OCI-M2 (cell line): Measurements from ENCODE around the gene OPN1MW3.
"Not testable (repeated sequence)": the region's sequence is repeated elsewhere in the genome, so short reads cannot be mapped to it uniquely, and the experiment has no call there.

Source experiments
- DNase-seq: peaks from one replicate; lab custom pipeline; 2025; ENCODE audit not compliant: unreplicated experiment; lab: John Stamatoyannopoulos, UW

The OPN1MW3 gene

GRCh38 chrX:154257282-154257681 lies at the start of gene OPN1MW3:
TSS of gene OPN1MW3 (plus strand) at chrX:154257582. CDS start at chrX:154257620, 38 bp downstream.
- not testable (repeated sequence) for DNase-seq

GRCh38 chrX:154209670-154210418 lies 47.5 kb upstream of the OPN1MW3 start:
- DNase-seq, result not testable (repeated sequence)

GRCh38 chrX:154211057-154211456 lies 46.3 kb upstream of the OPN1MW3 start:
- DNase-seq, result not testable (repeated sequence)

- DNase-seq, result not testable (repeated sequence)
These were observed 45.9 kb upstream of the OPN1MW3 start for GRCh38 chrX:154211499-154211898.

- not testable (repeated sequence) for DNase-seq
These were observed 37.9 kb upstream of the OPN1MW3 start, which contains the start of gene OPN1MW2 for GRCh38 chrX:154219456-154219855. TSS of gene OPN1MW2 (plus strand) at chrX:154219756. CDS start at chrX:154219816, 60 bp downstream.

- DNase-seq, result not testable (repeated sequence)
These were observed 32.1 kb upstream of the OPN1MW3 start for GRCh38 chrX:154225292-154225691.

GRCh38 chrX:154226706-154227105 lies 30.7 kb upstream of the OPN1MW3 start:
- not testable (repeated sequence) for DNase-seq

- DNase-seq, result not testable (repeated sequence)
These were observed 25.9 kb upstream of the OPN1MW3 start for GRCh38 chrX:154231443-154231842.

- DNase-seq, result not testable (repeated sequence)
These were observed 23.8 kb upstream of the OPN1MW3 start for GRCh38 chrX:154233620-154234019.

GRCh38 chrX:154238939-154239559 lies 18.3 kb upstream of the OPN1MW3 start:
- not testable (repeated sequence) for DNase-seq

GRCh38 chrX:154239982-154240503 lies 17.3 kb upstream of the OPN1MW3 start:
- DNase-seq, result not testable (repeated sequence)

- not testable (repeated sequence) for DNase-seq
These were observed 9.9 kb upstream of the OPN1MW3 start for GRCh38 chrX:154247377-154248045.

GRCh38 chrX:154248076-154248475 lies 9.3 kb upstream of the OPN1MW3 start:
- DNase-seq, result not testable (repeated sequence)

- DNase-seq, result not testable (repeated sequence)
These were observed 1.3 kb downstream of the OPN1MW3 start for GRCh38 chrX:154258711-154259110.

- DNase-seq, result not testable (repeated sequence)
These were observed 5.7 kb downstream of the OPN1MW3 start for GRCh38 chrX:154263072-154263471.

GRCh38 chrX:154269245-154269644 lies 11.9 kb downstream of the OPN1MW3 start:
- not testable (repeated sequence) for DNase-seq

- not testable (repeated sequence) for DNase-seq
These were observed 27.3 kb downstream of the OPN1MW3 start for GRCh38 chrX:154284489-154285338.

- DNase-seq, result not testable (repeated sequence)
These were observed 29.0 kb downstream of the OPN1MW3 start for GRCh38 chrX:154286406-154286805.

GRCh38 chrX:154294791-154295574 lies 37.6 kb downstream of the OPN1MW3 start, which contains the start of gene TEX28:
TSS of gene TEX28 (minus strand) at chrX:154295124. CDS start at chrX:154292117, 3,007 bp downstream.
- no peak for DNase-seq
